H1 (cell line): ENCODE data around the gene TRAPPC13. TPM values are rescaled to one million over a fixed set of nuclear protein-coding genes. Genes with fewer than 3 reads are reported as not detected.
A peak's percentile ranks its signal among the peaks of the same experiment; 100 is the strongest.

ENCODE experiments used
- ATF3 ChIP-seq: IDR thresholded peaks from 2 replicates; pipeline ENCODE4 v1.6.1; 2011; ENCODE audit warnings: low read depth, mild to moderate bottlenecking, low read length; ENCODE audit not compliant: insufficient read depth
- CBX5 ChIP-seq: fragments of 300-800, 300-1000 bp; sonication (generic); IDR thresholded peaks from 2 replicates; pipeline ENCODE4 v1.7.1; 2016; ENCODE audit warnings: antibody characterized with exemption, low read length, low read depth
- CBX8 ChIP-seq: fragments of 300-800, 300-1000 bp; sonication (generic); IDR thresholded peaks from 2 replicates; pipeline ENCODE4 v1.7.1; 2016; ENCODE audit warnings: low read depth, low read length, borderline replicate concordance
- CEBPB ChIP-seq: IDR thresholded peaks from 2 replicates; pipeline ENCODE4 v1.6.1; 2012; ENCODE audit warnings: low read depth, low read length
- CREB1 ChIP-seq: IDR thresholded peaks from 2 replicates; pipeline ENCODE4 v1.6.1; 2012; ENCODE audit warnings: inconsistent platforms
- GABPA ChIP-seq: IDR thresholded peaks from 2 replicates; pipeline ENCODE4 v1.6.1; 2011; ENCODE audit warnings: mild to moderate bottlenecking, low read length, moderate library complexity, borderline replicate concordance; ENCODE audit not compliant: insufficient read depth
- GTF2F1 ChIP-seq: IDR thresholded peaks from 2 replicates; pipeline ENCODE4 v1.6.1; 2012; ENCODE audit warnings: low read depth, low read length, improper control_type of control experiment, borderline replicate concordance
- KDM4A ChIP-seq: IDR thresholded peaks from one replicate; pipeline ENCODE4 v1.7.1; 2012; ENCODE audit warnings: low read depth, mild to moderate bottlenecking, moderate library complexity, low read length, inconsistent platforms; ENCODE audit not compliant: severe bottlenecking
- NANOG ChIP-seq: IDR thresholded peaks from 2 replicates; pipeline ENCODE4 v1.6.1; 2011; ENCODE audit warnings: low read length, low read depth, mild to moderate bottlenecking, inconsistent platforms; ENCODE audit not compliant: insufficient read depth, poor library complexity, severe bottlenecking
- PHF8 ChIP-seq: fragments of 200-600 bp; sonication (generic); conservative IDR thresholded peaks from 2 replicates; pipeline ENCODE4 v1.7.1; 2012; ENCODE audit warnings: low read depth, mild to moderate bottlenecking, inconsistent platforms, low read length, moderate library complexity
- POLR2AphosphoS5 ChIP-seq: IDR thresholded peaks from 2 replicates; pipeline ENCODE4 v1.6.1; 2011; ENCODE audit warnings: low read depth, low read length
- POU5F1 ChIP-seq: IDR thresholded peaks from 2 replicates; pipeline ENCODE4 v1.6.1; 2011; ENCODE audit warnings: low read depth, mild to moderate bottlenecking, low read length, moderate library complexity
- RAD21 ChIP-seq, 2 experiments: IDR thresholded peaks in 1 of 2; conservative IDR thresholded peaks in 1 of 2; 2 replicates each; pipeline ENCODE4 v1.6.1; 2011; ENCODE audit warnings: low read depth in 2 of 2, low read length in 2 of 2, improper control_type of control experiment in 1 of 2, inconsistent platforms in 1 of 2, mild to moderate bottlenecking in 1 of 2, moderate library complexity in 1 of 2
- RFX5 ChIP-seq: IDR thresholded peaks from 2 replicates; pipeline ENCODE4 v1.6.1; 2011; ENCODE audit warnings: low read depth, low read length, improper control_type of control experiment, borderline replicate concordance
- RNF2 ChIP-seq: fragments of 200-900, 300-1000 bp; sonication (generic); IDR thresholded peaks from 2 replicates; pipeline ENCODE4 v1.7.1; 2016; ENCODE audit warnings: borderline replicate concordance, low read depth, mild to moderate bottlenecking, antibody characterized with exemption, low read length; ENCODE audit not compliant: poor library complexity, severe bottlenecking; ENCODE audit errors: missing control alignments
- SIN3A ChIP-seq, 2 experiments: IDR thresholded peaks in 1 of 2; conservative IDR thresholded peaks in 1 of 2; 2 replicates each; pipeline ENCODE4 v1.6.1; 2011 to 2012; ENCODE audit warnings: low read length in 2 of 2, improper control_type of control experiment in 1 of 2, low read depth in 1 of 2, mild to moderate bottlenecking in 1 of 2
- SIX5 ChIP-seq: IDR thresholded peaks from 2 replicates; pipeline ENCODE4 v1.6.1; 2011; ENCODE audit warnings: mild to moderate bottlenecking, low read depth, low read length
- SP2 ChIP-seq: IDR thresholded peaks from 2 replicates; pipeline ENCODE4 v1.6.1; 2012; ENCODE audit warnings: mild to moderate bottlenecking, low read length, inconsistent platforms
- ZNF274 ChIP-seq: IDR thresholded peaks from 2 replicates; pipeline ENCODE4 v1.7.0; 2012; ENCODE audit warnings: low read length, borderline replicate concordance; ENCODE audit errors: extremely low read depth
- polyA plus RNA-seq, 7 experiments: library from polyadenylated mRNA; depleted of rRNA in 3 of 7; stranded (reverse) in 5 of 7; unstranded in 2 of 7; fragments of >200 nt in 5 of 7; fragments of 200-250 nt in 2 of 7; gene quantifications; 1 replicate in 5 of 7; 2 replicates in 1 of 7; 4 replicates in 1 of 7; pipeline versions ENCODE4 v1.2.1 to v1.2.3, GENCODE V29; 2011 to 2013; ENCODE audit warnings: missing spikeins in 2 of 7, mixed read lengths in 2 of 7
- total RNA-seq: library from RNA; stranded (reverse); fragmentation: NEBNext Ultra II Directional; extraction: Animal tissue kit (Norgen Biotek cat#: 25700); gene quantifications from 2 replicates; pipeline ENCODE4 v1.2.1, GENCODE V29; 2021
- TF ChIP-seq, protein P1 (sequence below): IDR thresholded peaks from 2 replicates; pipeline ENCODE4 v1.6.1; 2012; ENCODE audit warnings: inconsistent platforms

The TRAPPC13 gene
- total and polyA plus RNA-seq, 2 of the 8 experiments (the other 6 are each of a cell fraction or from before 2014, with no cell fraction given), result 6.3 to 16.8 TPM

DNA sequence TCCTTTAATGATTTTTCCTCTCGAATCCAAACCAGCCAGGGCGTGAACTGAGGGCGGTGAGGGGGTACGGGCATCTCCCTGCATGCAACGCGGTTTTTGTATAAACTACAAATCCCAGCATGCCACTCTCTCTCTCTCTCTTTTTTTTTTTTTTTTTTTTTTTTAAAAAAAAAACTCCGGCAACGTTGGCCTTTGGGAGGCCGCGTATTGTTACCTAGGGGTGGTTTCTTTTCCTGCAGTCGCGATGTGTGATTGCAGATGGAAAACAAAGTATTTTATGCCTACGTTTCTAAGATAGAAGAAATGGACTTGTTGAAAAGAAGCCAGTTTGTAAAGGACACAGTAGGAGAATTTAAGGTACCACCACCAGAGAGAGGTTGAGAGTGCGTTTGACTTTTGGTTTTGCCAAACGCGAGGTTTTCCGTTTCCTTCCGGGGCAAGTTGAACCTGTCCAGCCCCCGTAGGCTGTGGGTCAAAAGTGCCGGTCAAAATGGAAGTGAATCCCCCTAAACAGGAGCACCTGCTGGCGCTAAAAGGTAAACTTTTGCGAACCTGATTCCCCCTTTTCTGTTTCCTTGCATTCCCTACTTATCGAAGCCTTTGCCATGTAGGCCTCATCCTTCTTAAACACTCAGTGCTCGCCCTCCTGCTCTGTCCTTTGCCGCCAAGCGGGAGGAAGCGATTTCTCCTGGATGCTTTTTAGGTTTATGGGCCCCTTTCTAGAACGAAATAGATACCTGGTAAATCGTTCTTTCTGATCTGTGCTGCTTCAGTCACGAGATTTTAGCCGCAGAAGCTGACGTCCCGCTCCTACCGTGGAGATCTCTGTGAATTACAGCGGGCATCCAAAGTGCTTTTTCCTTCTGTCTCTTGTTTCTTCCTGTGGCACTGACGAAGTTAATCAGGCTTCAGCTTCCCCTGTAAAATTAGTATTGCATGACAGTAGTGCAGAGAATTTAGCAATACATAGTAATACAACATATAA lies at the start of gene TRAPPC13, which contains the start of gene SHLD3 (continued):
- TF ChIP-seq RAD21 (IDR thresholded peaks at IDR 0.05 in 1 of 2, conservative IDR thresholded peaks at IDR 0.05 in 1 of 2; ENCODE audit: low read depth in 2 of 2, low read length in 2 of 2) (no peak), ZNF274 (no peak), RFX5 (no peak), SIX5 (peak; percentile 78), CEBPB (no peak), RNF2 (no peak), ATF3 (no peak), GTF2F1 (no peak), CBX8 (no peak), PHF8 (peak; percentile 57), NANOG (no peak), CBX5 (no peak), KDM4A (no peak), POU5F1 (no peak), CREB1 (no peak), POLR2AphosphoS5 (no peak; the same call in 1 of the 2 replicates), GABPA (peak; percentile 82; the same call in 1 of the 2 replicates), SIN3A (conservative IDR thresholded peaks at IDR 0.05 in 1 of 2, IDR thresholded peaks at IDR 0.05 in 1 of 2; ENCODE audit: low read depth in 1 of 2, low read length in 2 of 2) (peak in 1 of 2 experiments; percentile 71; a peak in 1 of 4 replicates), SP2 (no peak)
- TF ChIP-seq, protein P1, sequence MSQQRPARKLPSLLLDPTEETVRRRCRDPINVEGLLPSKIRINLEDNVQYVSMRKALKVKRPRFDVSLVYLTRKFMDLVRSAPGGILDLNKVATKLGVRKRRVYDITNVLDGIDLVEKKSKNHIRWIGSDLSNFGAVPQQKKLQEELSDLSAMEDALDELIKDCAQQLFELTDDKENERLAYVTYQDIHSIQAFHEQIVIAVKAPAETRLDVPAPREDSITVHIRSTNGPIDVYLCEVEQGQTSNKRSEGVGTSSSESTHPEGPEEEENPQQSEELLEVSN, result peak; percentile 45
